ENCODE measurements around the gene ZBTB7C. TPM values are rescaled to one million over a fixed set of nuclear protein-coding genes. Genes with fewer than 3 reads are reported as not detected.

Gene ZBTB7C
- total RNA-seq, 1 experiment from 2014 or later, result 0.33 TPM

DNA sequence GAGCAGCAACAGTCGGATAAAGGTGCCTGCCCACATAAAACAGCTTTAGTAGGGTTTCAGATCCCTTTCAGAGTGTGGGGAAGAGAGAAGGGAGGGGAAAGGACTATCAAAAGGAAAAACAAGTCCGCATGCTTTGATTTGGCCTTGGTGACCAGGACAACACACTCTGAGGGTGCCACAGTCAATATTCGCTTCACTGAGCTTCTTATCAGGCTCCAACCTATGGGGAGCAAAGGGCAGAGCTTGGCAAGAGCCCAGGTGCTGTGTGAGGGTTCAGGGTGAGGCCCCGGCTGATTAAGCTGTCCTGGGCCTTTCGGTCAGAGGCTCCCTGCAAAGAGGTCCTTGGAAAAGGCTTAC is 241.3 kb downstream of the ZBTB7C start:
- Mint-ChIP-seq H3K27me3 (ENCODE audit: low read depth) (peaks cover 24% of the 10 kb centered on the region), H3K9me3 (no peaks in the 10 kb centered on the region), H3K4me3 (no peak overlapping the region), H3K36me3 (ENCODE audit: insufficient read depth in 1 of 3, low read depth in 3 of 3) (no peaks in the 10 kb centered on the region), H3K4me1 (peaks cover 16 to 22% of the 10 kb centered on the region in 2 experiments), H3K27ac (no peak overlapping the region)
- Histone ChIP-seq H2BK15ac (ENCODE audit: low read depth, low read length) (no peak overlapping the region), H3K18ac (ENCODE audit: insufficient read length, low read depth, low read length) (no peak overlapping the region), H3K27me3 (ENCODE audit: insufficient read depth, low read length) (peaks cover 3% of the 10 kb centered on the region; the same call in 1 of the 2 replicates), H2BK12ac (ENCODE audit: insufficient read length, low read depth, low read length) (no peak overlapping the region), H3K4me1 (ENCODE audit: insufficient read depth, low read length) (no peaks in the 10 kb centered on the region), H4K20me1 (ENCODE audit: control insufficient read depth, insufficient read depth, insufficient read length) (no peaks in the 10 kb centered on the region), H3K79me2 (ENCODE audit: insufficient read depth, low read length) (no peaks in the 10 kb centered on the region), H3K4ac (ENCODE audit: low read depth, low read length) (no peak overlapping the region), H4K5ac (ENCODE audit: insufficient read length, low read depth, low read length) (no peak overlapping the region), H3T11ph (ENCODE audit: low read length) (no peak overlapping the region), H3K9me3 (ENCODE audit: control insufficient read depth, low read depth, low read length) (no peaks in the 10 kb centered on the region), H4K8ac (replicated peaks; ENCODE audit: insufficient read length, low read depth, low read length) (no peak overlapping the region), H2AFZ (ENCODE audit: low read length) (no peak overlapping the region), H2BK5ac (ENCODE audit: insufficient read length, low read length) (no peak overlapping the region), H3K14ac (ENCODE audit: insufficient read depth, low read length) (no peak overlapping the region), H2BK20ac (ENCODE audit: low read depth, low read length, poor library complexity, severe bottlenecking) (no peak overlapping the region), H4K91ac (ENCODE audit: insufficient read length, low read depth, low read length) (no peak overlapping the region), H3K23ac (ENCODE audit: insufficient read length, low read depth, low read length) (no peak overlapping the region), H3K79me1 (ENCODE audit: insufficient read depth, low read depth, low read length, poor library complexity, severe bottlenecking) (no peaks in the 10 kb centered on the region), H3K27ac (ENCODE audit: insufficient read length, low read depth, low read length) (no peak overlapping the region), H2BK120ac (ENCODE audit: low read depth, low read length, poor library complexity, severe bottlenecking) (no peak overlapping the region), H3K9ac (ENCODE audit: extremely low read depth, insufficient read length, low read length) (no peak overlapping the region), H3K23me2 (ENCODE audit: insufficient read length, low read depth, low read length, poor library complexity, severe bottlenecking) (no peaks in the 10 kb centered on the region), H3K4me2 (ENCODE audit: insufficient read depth, insufficient read length, low read length) (no peak overlapping the region), H3K56ac (ENCODE audit: insufficient read length, low read depth, low read length) (no peak overlapping the region), H2AK5ac (ENCODE audit: insufficient read length, low read length) (no peak overlapping the region)
- TF ChIP-seq CTCF (conservative IDR thresholded peaks at IDR 0.05), result no peak
- no peak for DNase-seq
- WGBS (ENCODE audit: extremely low coverage, insufficient read length, low lambda C conversion rate), result no CpG with 5 or more reads among the region's 5 CpGs

All from H9 (cell line).